NOMO-1 treated with DMSO at 0.1 percent for 48 hours (cell line): ENCODE data around the gene F10.

Experiments
- DNase-seq: peaks from one replicate; lab custom pipeline; 2025; ENCODE audit not compliant: unreplicated experiment; lab: John Stamatoyannopoulos, UW

The F10 gene

GRCh38 chr13:113166681-113167080 lies 44.1 kb downstream of the F10 start:
- DNase-seq: no peak

DNA sequence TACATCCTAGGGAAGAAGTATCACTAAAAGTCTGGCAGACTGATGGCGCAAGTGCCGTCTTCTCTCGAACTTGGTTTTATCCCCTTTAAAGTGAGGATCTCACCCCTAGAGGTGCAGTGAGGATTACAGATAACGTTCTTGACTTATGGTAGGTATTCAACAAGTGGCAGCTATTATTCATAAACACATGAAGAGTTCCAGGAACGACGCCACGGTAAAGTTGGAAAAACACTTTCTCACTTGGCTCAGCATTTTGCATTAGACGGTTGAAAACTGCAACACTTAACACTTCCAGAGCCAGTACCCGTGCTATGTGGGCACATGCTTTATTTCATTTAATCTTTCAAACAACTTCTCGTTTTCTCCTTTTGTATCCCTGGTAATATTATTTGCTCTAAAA lies 44.6 kb downstream of the F10 start:
- no peak for DNase-seq

DNA sequence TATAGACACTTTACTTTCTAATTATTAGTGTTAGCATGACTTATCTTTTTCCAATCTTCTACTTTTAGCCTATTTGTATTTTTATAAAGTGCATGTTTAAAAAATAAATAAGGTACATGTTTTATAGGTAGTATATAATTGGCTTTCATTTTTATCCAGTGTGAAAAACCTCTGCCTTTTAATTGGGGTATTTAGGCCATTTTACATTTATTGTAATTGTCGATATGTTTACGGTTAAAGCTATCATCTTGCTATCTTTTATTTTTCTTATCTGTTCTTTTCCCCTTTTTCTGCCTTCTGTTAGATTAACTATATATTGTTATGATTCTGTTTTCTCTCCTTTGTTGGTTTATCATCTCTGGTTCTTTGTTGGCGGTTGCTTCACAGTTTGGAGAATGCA lies 45.0 kb downstream of the F10 start:
- no peak for DNase-seq

GRCh38 chr13:113168211-113168610 lies 45.6 kb downstream of the F10 start:
- DNase-seq: no peak

- DNase-seq: no peak
Measured at GRCh38 chr13:113169277-113170272, 47.0 kb downstream of the F10 start.

GRCh38 chr13:113170511-113170910 lies 47.9 kb downstream of the F10 start:
- DNase-seq: no peak

DNA sequence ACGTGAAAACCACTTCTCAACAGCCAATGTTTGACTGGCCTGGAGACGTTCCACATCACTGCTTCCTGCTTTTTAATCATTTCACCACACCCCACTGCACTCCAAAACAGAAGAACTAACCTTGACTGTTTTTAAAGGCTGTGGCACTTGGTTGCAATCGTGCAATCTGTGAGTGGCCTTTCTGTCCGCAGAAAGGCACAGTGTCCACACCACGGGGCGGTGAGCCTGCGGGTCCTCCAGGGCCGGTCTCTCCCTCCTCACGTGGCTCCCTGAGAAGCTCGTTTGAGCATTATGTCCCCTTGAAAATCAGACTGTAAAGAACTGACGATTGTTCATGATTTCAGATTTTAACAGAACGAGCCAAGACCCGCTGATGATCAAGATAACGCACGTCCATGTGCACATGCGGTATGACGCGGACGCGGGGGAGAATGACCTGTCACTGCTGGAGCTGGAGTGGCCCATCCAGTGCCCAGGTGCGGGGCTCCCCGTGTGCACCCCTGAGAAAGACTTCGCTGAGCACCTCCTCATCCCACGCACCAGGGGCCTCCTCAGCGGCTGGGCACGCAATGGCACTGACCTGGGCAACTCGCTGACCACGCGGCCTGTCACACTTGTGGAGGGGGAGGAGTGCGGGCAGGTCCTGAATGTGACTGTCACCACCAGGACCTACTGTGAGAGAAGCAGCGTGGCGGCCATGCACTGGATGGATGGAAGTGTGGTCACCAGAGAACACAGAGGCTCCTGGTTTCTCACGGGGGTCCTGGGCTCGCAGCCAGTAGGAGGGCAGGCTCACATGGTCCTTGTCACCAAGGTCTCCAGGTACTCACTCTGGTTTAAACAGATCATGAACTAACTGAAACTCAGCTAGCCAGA lies 48.9 kb downstream of the F10 start:
- no peak for DNase-seq

DNA sequence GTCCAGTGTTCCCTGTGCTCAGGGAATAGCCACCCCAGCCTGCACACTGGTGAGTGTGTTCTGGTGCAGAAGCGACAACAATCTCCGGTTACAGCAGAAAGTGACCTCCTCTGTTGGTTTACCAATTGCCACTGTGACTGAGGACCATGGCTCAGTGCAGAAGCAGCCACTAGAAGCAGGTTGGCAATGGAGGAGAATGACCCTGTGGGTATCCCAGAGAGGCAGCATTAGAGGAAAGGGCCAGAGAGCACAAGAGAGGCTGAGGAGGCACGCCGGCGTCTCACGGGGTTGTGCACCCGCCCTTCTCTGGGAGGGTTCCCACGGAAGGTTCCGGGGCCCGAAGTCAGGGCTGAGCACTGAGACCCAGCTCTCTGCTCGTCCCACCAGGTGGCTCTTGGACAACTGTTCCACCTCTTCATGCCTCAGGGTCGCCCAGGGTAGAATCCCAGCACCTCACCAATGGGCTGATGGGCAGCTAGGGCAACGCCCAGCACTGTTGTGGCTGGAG lies 49.9 kb downstream of the F10 start:
- DNase-seq: no peak

GRCh38 chr13:113176280-113176679 lies 53.7 kb downstream of the F10 start:
- DNase-seq: no peak

- DNase-seq: no peak
Measured at GRCh38 chr13:113176822-113177221, 54.2 kb downstream of the F10 start.

- DNase-seq: no peak
Measured at GRCh38 chr13:113178070-113178895, 55.7 kb downstream of the F10 start.

DNA sequence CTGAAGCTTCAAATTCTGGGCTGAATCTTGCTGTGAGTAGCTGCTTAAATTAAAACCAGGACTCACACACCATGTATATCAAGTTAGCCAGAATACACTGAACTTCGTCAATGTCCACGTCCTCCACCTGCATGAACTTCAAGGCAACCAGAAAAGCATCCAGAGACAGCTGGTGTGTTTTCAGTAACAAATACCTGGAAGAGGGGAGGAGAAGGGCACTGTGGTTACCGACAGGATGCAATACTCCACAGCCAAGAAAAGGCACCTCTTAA lies 56.2 kb downstream of the F10 start:
- DNase-seq: no peak

- no peak for DNase-seq
Measured at GRCh38 chr13:113179374-113180230, 57.0 kb downstream of the F10 start.

- DNase-seq: no peak
Measured at GRCh38 chr13:113182046-113182445, 59.4 kb downstream of the F10 start.

GRCh38 chr13:113183450-113184129 lies 61.0 kb downstream of the F10 start:
- no peak for DNase-seq

DNA sequence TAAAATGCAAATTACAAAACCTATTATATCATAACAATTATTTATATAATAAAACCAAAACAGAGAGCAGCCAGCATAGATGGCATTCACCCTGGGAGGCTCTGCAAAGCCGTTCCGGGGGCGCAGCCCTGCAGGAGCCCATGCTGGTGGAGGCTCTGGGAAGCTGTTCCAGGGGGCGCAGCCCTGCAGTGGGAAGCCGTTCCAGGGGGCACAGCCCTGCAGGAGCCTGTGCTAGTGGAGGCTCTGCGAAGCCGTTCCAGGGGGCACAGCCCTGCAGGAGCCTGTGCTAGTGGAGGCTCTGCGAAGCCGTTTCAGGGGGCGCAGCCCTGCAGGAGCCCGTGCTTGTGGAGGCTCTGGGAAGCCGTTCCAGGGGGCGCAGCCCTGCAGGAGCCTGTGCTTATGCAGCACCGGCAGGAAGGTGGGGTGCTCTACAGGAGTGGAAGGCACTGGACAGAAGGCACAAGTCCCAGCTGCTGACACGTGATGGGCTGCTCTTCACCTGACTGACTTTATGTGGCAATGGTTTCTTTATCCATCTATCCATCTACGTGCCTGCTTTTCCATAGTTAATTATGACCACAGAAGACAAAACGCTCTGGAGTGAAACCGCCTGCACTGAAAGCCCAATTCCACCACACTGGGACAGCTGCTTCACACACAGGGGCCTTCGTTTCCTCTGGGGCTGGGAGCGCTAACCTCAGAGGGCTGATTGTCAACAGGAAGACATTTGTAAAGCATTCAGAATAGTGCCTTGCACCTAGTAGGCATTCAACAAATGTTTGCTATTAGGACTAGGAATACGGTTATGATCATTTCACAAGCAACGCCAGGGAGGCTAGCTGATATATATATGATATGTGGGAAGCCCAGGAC lies 62.2 kb downstream of the F10 start:
- no peak for DNase-seq

GRCh38 chr13:113186061-113186900 lies 63.7 kb downstream of the F10 start:
- DNase-seq: peak; percentile 25

- DNase-seq: peak; percentile 73
Measured at GRCh38 chr13:113187263-113187669, 64.7 kb downstream of the F10 start.
